Neuron (in vitro differentiated cells): ENCODE measurements around the gene PADI2.
"Not testable (repeated sequence)": the region's sequence is repeated elsewhere in the genome, so short reads cannot be mapped to it uniquely, and the experiment has no call there.

Experiments
- H2AFZ ChIP-seq: one replicate; pipeline ENCODE4 v1.6.1; 2013; ENCODE audit warnings: low read depth, mild to moderate bottlenecking, inconsistent platforms, low read length, moderate library complexity
- H3K27me3 ChIP-seq: one replicate; pipeline ENCODE4 v1.6.1; 2013; ENCODE audit warnings: low read length; ENCODE audit not compliant: insufficient read depth
- H3K36me3 ChIP-seq: one replicate; pipeline ENCODE4 v1.6.1; 2013; ENCODE audit warnings: low read length; ENCODE audit not compliant: insufficient read depth
- H3K4me1 ChIP-seq: one replicate; pipeline ENCODE4 v1.6.1; 2013; ENCODE audit warnings: low read length; ENCODE audit not compliant: insufficient read depth
- H3K4me3 ChIP-seq: 2 replicates; pipeline ENCODE4 v1.5.1; 2013; ENCODE audit warnings: mild to moderate bottlenecking, low read length, moderate library complexity
- H3K9me3 ChIP-seq: one replicate; pipeline ENCODE4 v1.6.1; 2013; ENCODE audit warnings: low read length

Gene PADI2

GRCh38 chr1:17065666-17066065 lies 53.6 kb downstream of the PADI2 start:
- Histone ChIP-seq H2AFZ (no peak overlapping the region), H3K36me3 (no peaks in the 10 kb centered on the region), H3K4me3 (no peak overlapping the region), H3K9me3 (peaks cover 5% of the 10 kb centered on the region), H3K4me1 (peaks cover 9% of the 10 kb centered on the region), H3K27me3 (peaks cover 7% of the 10 kb centered on the region)

GRCh38 chr1:17062751-17063150 lies 56.5 kb downstream of the PADI2 start:
- H3K4me1 ChIP-seq, result peaks cover 18% of the 10 kb centered on the region
- not testable (repeated sequence) for H3K27me3 ChIP-seq, H3K9me3 ChIP-seq, H3K36me3 ChIP-seq, H3K4me3 ChIP-seq, H2AFZ ChIP-seq

GRCh38 chr1:17061892-17062291 lies 57.4 kb downstream of the PADI2 start:
- H3K4me1 ChIP-seq, result peaks cover 18% of the 10 kb centered on the region
- no peak overlapping the region for H3K4me3 ChIP-seq
- H3K36me3 ChIP-seq, result no peaks in the 10 kb centered on the region
- no peak overlapping the region for H2AFZ ChIP-seq
- peaks cover 5% of the 10 kb centered on the region for H3K9me3 ChIP-seq
- no peaks in the 10 kb centered on the region for H3K27me3 ChIP-seq

GRCh38 chr1:17061486-17061885 lies 57.8 kb downstream of the PADI2 start:
- H2AFZ ChIP-seq, result no peak overlapping the region
- H3K4me3 ChIP-seq, result no peak overlapping the region
- peaks cover 5% of the 10 kb centered on the region for H3K9me3 ChIP-seq
- H3K27me3 ChIP-seq, result no peaks in the 10 kb centered on the region
- H3K36me3 ChIP-seq, result no peaks in the 10 kb centered on the region
- H3K4me1 ChIP-seq, result peaks cover 18% of the 10 kb centered on the region

GRCh38 chr1:17060306-17060749 lies 58.9 kb downstream of the PADI2 start:
- H3K4me3 ChIP-seq, result peak overlapping the region; percentile 7

GRCh38 chr1:17059391-17060305 lies 59.6 kb downstream of the PADI2 start:
- Histone ChIP-seq H3K4me3 (peak overlapping the region; percentile 7), H2AFZ (peak overlapping the region; percentile 44), H3K4me1 (peaks cover 22% of the 10 kb centered on the region), H3K36me3 (no peaks in the 10 kb centered on the region), H3K27me3 (no peaks in the 10 kb centered on the region), H3K9me3 (no peaks in the 10 kb centered on the region)

More at GRCh38 chr1:17060306-17060749, 58.9 kb downstream of the PADI2 start:
- peak overlapping the region; percentile 44 for H2AFZ ChIP-seq
- H3K36me3 ChIP-seq, result no peaks in the 10 kb centered on the region
- peaks cover 22% of the 10 kb centered on the region for H3K4me1 ChIP-seq
- no peaks in the 10 kb centered on the region for H3K9me3 ChIP-seq
- no peaks in the 10 kb centered on the region for H3K27me3 ChIP-seq

- Histone ChIP-seq H3K4me3 (no peak overlapping the region), H3K27me3 (no peaks in the 10 kb centered on the region), H3K4me1 (peaks cover 30% of the 10 kb centered on the region), H3K9me3 (no peaks in the 10 kb centered on the region), H3K36me3 (peaks cover under 1% of the 10 kb centered on the region), H2AFZ (no peak overlapping the region)
Measured at GRCh38 chr1:17056551-17056950, 62.7 kb downstream of the PADI2 start.

GRCh38 chr1:17055801-17056200 lies 63.5 kb downstream of the PADI2 start:
- peaks cover 5% of the 10 kb centered on the region for H3K36me3 ChIP-seq
- H3K27me3 ChIP-seq, result no peaks in the 10 kb centered on the region
- H3K4me1 ChIP-seq, result peaks cover 27% of the 10 kb centered on the region

GRCh38 chr1:17053685-17054410 lies 65.4 kb downstream of the PADI2 start, which contains the start of gene SDHB:
SDHB (minus strand) TSS chr1:17054032; CDS start chr1:17054019, 13 bp downstream.
- peak within 1 kb of the TSS; percentile 38 for H2AFZ ChIP-seq
- no peaks in the 10 kb centered on the region for H3K9me3 ChIP-seq
- no peaks in the 10 kb centered on the region for H3K27me3 ChIP-seq
- H3K4me3 ChIP-seq, result peak within 1 kb of the TSS; percentile 83
- peaks cover 17% of the 10 kb centered on the region for H3K4me1 ChIP-seq
- H3K36me3 ChIP-seq, result peaks cover 14% of the 10 kb centered on the region

More at GRCh38 chr1:17055801-17056200, 63.5 kb downstream of the PADI2 start:
- H2AFZ ChIP-seq, result no peak overlapping the region
- no peaks in the 10 kb centered on the region for H3K9me3 ChIP-seq
- H3K4me3 ChIP-seq, result no peak overlapping the region

GRCh38 chr1:17053086-17053684 lies 66.1 kb downstream of the PADI2 start:
- Histone ChIP-seq H3K4me1 (peaks cover 17% of the 10 kb centered on the region), H2AFZ (peak overlapping the region; percentile 38)

GRCh38 chr1:17052641-17053040 lies 66.6 kb downstream of the PADI2 start:
- no peaks in the 10 kb centered on the region for H3K9me3 ChIP-seq
- peaks cover 17% of the 10 kb centered on the region for H3K4me1 ChIP-seq
- H2AFZ ChIP-seq, result no peak overlapping the region
- H3K27me3 ChIP-seq, result no peaks in the 10 kb centered on the region
- peaks cover 14% of the 10 kb centered on the region for H3K36me3 ChIP-seq
- peak overlapping the region; percentile 83 for H3K4me3 ChIP-seq

More at GRCh38 chr1:17053086-17053684, 66.1 kb downstream of the PADI2 start:
- Histone ChIP-seq H3K4me3 (peak overlapping the region; percentile 83), H3K27me3 (no peaks in the 10 kb centered on the region), H3K36me3 (peaks cover 14% of the 10 kb centered on the region), H3K9me3 (no peaks in the 10 kb centered on the region)

- peaks cover 14% of the 10 kb centered on the region for H3K36me3 ChIP-seq
- no peaks in the 10 kb centered on the region for H3K27me3 ChIP-seq
- H2AFZ ChIP-seq, result no peak overlapping the region
- peaks cover 17% of the 10 kb centered on the region for H3K4me1 ChIP-seq
- H3K9me3 ChIP-seq, result no peaks in the 10 kb centered on the region
- no peak overlapping the region for H3K4me3 ChIP-seq
Measured at GRCh38 chr1:17052038-17052437, 67.2 kb downstream of the PADI2 start.

GRCh38 chr1:17047924-17048323 lies 71.3 kb downstream of the PADI2 start:
- no peaks in the 10 kb centered on the region for H3K27me3 ChIP-seq
- H2AFZ ChIP-seq, result no peak overlapping the region
- H3K4me1 ChIP-seq, result peaks cover 15% of the 10 kb centered on the region
- H3K9me3 ChIP-seq, result no peaks in the 10 kb centered on the region
- H3K36me3 ChIP-seq, result peaks cover 28% of the 10 kb centered on the region
- no peak overlapping the region for H3K4me3 ChIP-seq
